ENCODE data around the gene LMNTD2.

LMNTD2 gene

GRCh38 chr11:567629-568292 is 7.2 kb upstream of the LMNTD2 start:
- Histone ChIP-seq H3K4me3 (replicated peaks; ENCODE audit: insufficient read depth, low read length) (peak overlapping the region; percentile 48), H3K27ac (replicated peaks) (no peak overlapping the region), H3K27me3 (ENCODE audit: insufficient read depth, poor library complexity, severe bottlenecking) (peaks cover 8% of the 10 kb centered on the region)
- TF ChIP-seq REST (IDR thresholded peaks at IDR 0.05; ENCODE audit: insufficient replicate concordance, low read depth) = no peak
- no peak for TF ChIP-seq CTCF (IDR thresholded peaks at IDR 0.05; ENCODE audit: insufficient read depth, low read length)
- no peak for TF ChIP-seq GABPA (IDR thresholded peaks at IDR 0.05; ENCODE audit: low read depth)
- no peak for TF ChIP-seq SPI1 (IDR thresholded peaks at IDR 0.05; ENCODE audit: borderline replicate concordance, low read depth)
- no peak for TF ChIP-seq POLR2AphosphoS5 (IDR thresholded peaks at IDR 0.05; ENCODE audit: low read depth)
- DNase-seq (ENCODE audit: low read depth in 1 of 2, low spot score in 1 of 2) = no peak

- H3K27me3 ChIP-seq (ENCODE audit: insufficient read depth, poor library complexity, severe bottlenecking) = peaks cover 8% of the 10 kb centered on the region
- peak overlapping the region; percentile 48 for H3K4me3 ChIP-seq (replicated peaks; ENCODE audit: insufficient read depth, low read length)
- no peak overlapping the region for H3K27ac ChIP-seq (replicated peaks)
- TF ChIP-seq CTCF (IDR thresholded peaks at IDR 0.05; ENCODE audit: insufficient read depth, low read length) (no peak), SPI1 (IDR thresholded peaks at IDR 0.05; ENCODE audit: borderline replicate concordance, low read depth) (no peak), GABPA (IDR thresholded peaks at IDR 0.05; ENCODE audit: low read depth) (no peak), POLR2AphosphoS5 (IDR thresholded peaks at IDR 0.05; ENCODE audit: low read depth) (no peak)
- no peak for DNase-seq (ENCODE audit: low read depth in 1 of 2, low spot score in 1 of 2)
Observed at GRCh38 chr11:567011-567628, 6.6 kb upstream of the LMNTD2 start.

GRCh38 chr11:565921-566509 is 5.5 kb upstream of the LMNTD2 start:
- TF ChIP-seq REST (IDR thresholded peaks at IDR 0.05; ENCODE audit: insufficient replicate concordance, low read depth) = no peak
- TF ChIP-seq POLR2AphosphoS5 (IDR thresholded peaks at IDR 0.05; ENCODE audit: low read depth) = no peak
- no peak for TF ChIP-seq CTCF (IDR thresholded peaks at IDR 0.05; ENCODE audit: insufficient read depth, low read length)
- TF ChIP-seq GABPA (IDR thresholded peaks at IDR 0.05; ENCODE audit: low read depth) = no peak
- no peak for TF ChIP-seq SPI1 (IDR thresholded peaks at IDR 0.05; ENCODE audit: borderline replicate concordance, low read depth)
- no peak overlapping the region for H3K4me3 ChIP-seq (replicated peaks; ENCODE audit: insufficient read depth, low read length)
- peaks cover 8% of the 10 kb centered on the region for H3K27me3 ChIP-seq (ENCODE audit: insufficient read depth, poor library complexity, severe bottlenecking)
- no peak for DNase-seq (ENCODE audit: low read depth in 1 of 2, low spot score in 1 of 2)
- no peak overlapping the region for H3K27ac ChIP-seq (replicated peaks)
